GM10266 (cell line): Measurements from ENCODE around the gene EXT2.

Experiments used
- DNase-seq: peaks from one replicate; pipeline ENCODE4 v3.0.0; 2012; ENCODE audit errors: extremely low spot score
- TF ChIP-seq, protein P1 (sequence below): IDR thresholded peaks from 2 replicates; pipeline ENCODE4 v1.5.1; 2012; ENCODE audit warnings: mild to moderate bottlenecking, low read depth; ENCODE audit not compliant: control insufficient read depth, insufficient read depth; ENCODE audit errors: missing control alignments

The EXT2 gene

DNA sequence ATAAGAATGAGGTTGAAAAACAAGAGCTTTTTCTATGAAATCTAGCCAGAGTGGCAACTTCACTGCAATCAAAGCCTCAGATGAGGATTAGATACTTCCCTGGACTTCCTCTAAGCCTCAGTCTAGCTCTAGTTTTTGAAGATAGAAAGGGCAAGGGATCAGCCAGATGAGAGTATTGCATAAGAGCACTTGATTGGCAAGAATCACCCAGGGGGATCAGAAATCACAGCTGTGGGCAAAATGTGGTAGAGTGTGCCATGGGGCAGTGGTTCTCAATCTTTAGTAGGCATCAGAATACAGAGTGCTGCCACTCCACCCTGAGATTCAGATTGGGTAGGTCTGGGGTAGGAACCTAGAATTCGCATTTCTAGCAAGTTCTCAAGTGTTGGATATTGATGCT is 82.4 kb downstream of the EXT2 start:
- no peak for DNase-seq
- TF ChIP-seq, protein P1, sequence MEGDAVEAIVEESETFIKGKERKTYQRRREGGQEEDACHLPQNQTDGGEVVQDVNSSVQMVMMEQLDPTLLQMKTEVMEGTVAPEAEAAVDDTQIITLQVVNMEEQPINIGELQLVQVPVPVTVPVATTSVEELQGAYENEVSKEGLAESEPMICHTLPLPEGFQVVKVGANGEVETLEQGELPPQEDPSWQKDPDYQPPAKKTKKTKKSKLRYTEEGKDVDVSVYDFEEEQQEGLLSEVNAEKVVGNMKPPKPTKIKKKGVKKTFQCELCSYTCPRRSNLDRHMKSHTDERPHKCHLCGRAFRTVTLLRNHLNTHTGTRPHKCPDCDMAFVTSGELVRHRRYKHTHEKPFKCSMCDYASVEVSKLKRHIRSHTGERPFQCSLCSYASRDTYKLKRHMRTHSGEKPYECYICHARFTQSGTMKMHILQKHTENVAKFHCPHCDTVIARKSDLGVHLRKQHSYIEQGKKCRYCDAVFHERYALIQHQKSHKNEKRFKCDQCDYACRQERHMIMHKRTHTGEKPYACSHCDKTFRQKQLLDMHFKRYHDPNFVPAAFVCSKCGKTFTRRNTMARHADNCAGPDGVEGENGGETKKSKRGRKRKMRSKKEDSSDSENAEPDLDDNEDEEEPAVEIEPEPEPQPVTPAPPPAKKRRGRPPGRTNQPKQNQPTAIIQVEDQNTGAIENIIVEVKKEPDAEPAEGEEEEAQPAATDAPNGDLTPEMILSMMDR: no peak

DNA sequence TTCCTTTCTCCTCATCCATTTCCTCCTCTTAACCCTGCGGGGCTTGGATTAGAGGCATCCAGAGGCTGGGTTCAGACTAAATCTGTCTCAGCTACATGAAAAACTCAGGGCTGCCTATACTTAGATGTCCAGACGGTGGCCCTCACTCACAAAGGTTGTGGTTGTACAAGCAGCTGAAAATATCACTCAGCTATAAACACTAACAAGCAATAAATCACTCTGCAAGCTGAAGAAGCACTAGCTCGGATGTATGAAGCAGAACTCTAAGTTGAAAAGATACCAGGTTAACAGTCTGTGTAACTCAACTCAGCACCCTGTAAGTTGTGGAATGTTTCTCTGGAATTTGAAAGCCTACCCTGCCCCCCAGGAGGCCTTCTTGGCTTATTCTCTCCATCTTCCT is 82.9 kb downstream of the EXT2 start:
- DNase-seq: no peak
- TF ChIP-seq, protein P1: no peak

DNA sequence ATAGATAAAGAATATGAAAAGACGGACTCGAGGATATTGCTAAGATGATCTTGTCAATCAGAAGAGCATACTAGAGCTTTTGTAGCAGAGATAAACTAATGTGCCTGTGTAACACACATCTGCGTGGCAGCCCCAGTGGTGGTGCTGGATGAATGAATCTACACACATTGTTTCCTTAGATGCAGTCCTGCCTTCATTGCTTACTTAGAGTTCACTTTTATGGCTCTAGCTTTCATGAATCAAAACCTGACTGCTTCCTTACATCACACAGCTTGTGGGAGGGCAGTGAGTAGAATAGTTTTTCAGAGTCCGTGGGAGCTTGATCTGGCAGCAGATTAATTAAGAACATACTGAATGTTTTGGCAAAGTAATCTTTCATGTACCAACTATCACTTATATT is 83.7 kb downstream of the EXT2 start:
- DNase-seq: no peak
- TF ChIP-seq, protein P1: no peak

DNA sequence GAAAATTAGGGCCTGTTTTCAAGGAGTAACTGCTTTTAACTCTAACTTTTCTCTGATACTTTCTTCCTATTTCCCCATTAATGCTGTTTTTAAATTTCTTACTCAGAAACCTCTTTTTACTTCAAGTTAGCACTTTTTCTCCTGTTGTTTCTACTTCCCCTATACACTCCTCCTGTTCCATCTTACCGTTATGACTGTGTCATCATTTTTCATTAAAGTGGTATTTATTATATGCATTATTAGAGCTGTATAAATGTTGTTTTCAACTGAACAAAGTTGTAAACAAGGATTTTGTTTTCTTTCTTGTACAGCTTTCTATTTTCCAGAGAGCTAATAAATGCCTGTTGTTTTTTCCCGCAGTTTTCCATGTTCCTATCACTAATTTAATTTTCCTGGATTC is 84.6 kb downstream of the EXT2 start:
- DNase-seq: no peak
- TF ChIP-seq, protein P1: no peak

DNA sequence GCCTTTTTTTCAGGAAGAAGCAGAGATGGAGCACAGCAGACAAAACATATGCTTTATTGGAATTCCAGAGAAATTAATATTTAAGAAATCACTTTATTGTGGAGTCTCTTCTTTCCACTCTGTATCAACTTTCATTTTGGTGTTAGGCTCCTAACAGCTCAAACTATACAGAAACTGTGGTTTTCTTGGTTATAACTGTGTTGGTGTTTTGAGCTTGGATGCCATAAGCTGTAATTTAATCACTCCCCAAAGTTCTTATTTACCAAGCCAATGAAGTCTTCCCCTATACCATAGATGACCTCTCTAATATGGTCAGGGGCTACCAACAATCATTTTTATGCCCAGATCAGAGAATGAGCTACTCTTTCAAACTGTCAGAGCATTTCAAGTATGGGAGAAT is 90.0 kb downstream of the EXT2 start:
- TF ChIP-seq, protein P1: no peak
- DNase-seq: no peak

DNA sequence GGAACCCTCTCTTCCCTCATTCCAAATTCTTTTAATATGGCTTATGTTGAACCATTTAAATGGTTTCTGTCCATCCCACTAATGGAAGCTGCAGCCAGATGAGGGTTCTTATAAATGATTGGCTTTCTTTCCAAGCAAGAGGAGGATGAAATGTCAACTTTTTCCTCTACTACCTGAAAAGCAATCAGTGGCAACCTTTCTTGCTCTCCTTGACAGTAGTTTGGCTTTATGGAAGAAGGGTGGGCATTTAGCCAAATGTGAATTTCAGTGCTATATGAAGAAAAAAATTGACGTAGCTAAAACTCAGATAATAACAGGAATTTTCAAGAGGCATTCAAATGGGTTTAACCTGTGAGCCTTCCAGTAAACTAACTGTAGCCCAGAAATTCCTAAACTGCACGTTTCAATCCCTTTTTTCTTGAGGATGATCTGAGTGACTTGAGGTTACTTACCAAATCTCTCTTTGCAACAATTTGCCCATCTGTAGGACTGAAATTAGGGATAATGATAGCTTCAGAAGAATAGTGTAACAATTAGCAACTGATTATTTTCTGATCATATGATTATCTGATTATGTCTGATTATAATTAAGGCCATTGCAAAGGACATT is 90.9 kb downstream of the EXT2 start:
- TF ChIP-seq, protein P1: no peak
- no peak for DNase-seq

DNA sequence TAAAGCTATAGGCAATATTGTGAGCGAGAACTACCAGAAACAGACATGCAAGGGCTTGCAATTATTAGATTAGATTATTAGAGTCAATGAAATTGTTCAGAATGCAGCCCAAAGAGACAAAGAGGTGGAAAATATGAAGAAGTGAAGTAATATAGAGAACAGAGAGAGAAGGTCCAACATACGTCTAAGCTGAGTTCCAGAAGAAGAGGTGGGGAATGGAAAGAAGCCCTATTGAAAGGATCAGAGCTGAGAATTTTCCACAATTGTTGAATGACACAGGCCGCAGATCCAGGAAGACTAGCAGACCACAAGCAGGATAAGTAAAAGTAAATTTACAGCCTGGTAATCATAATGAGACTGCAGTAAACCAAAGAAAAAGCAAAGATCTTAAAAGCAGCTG is 93.2 kb downstream of the EXT2 start:
- no peak for DNase-seq

More for the DNA sequence above, 93.2 kb downstream of the EXT2 start:
- TF ChIP-seq, protein P1: no peak
